ENCODE measurements around the gene TPX2.

TPX2 gene

DNA sequence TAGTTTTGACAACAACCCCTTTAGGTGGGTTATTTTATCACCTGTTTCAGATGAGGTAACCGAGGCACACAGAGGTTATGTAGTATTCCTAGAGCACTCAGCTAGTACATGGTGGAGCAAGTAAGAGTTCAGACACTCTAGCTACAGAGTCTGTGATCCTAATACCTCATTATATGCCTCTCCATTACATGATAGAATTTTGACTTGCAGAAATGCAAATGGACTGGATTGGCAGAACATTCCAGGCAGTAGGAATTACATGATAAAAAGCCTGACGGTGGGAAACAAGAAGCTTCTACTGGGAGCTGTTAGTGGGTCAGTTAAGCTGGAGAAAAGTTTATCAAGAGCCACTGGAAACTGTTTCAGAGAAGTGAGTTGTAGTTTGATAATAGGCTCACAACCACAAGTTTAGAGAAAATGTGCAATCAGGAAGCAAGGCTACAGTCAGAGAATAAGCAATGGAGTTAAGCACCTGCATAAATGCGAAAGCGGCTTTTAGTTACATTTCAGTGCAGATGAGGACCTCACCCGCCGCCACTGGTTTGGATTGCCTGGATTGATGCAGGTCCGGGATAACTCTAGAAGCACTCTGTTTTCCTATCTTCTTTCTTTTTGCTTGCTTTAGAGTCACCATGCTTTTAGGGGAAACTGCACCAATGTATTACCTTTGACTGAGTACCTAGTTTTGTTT, 45.4 kb downstream of the TPX2 start:
- Histone ChIP-seq H3K27me3 (ENCODE audit: insufficient read depth, low read length) (no peaks in the 10 kb centered on the region), H3F3A (ENCODE audit: insufficient read depth, low read length) (no peaks in the 10 kb centered on the region), H3K9me2 (ENCODE audit: low read depth, low read length) (no peaks in the 10 kb centered on the region), H4K20me1 (ENCODE audit: insufficient read depth, low read length) (no peaks in the 10 kb centered on the region), H3K9me3 (ENCODE audit: low read length) (no peaks in the 10 kb centered on the region), H3K27ac (ENCODE audit: low read depth, low read length, poor library complexity, severe bottlenecking) (no peak overlapping the region), H3K4me3 (ENCODE audit: low read depth, low read length, poor library complexity, severe bottlenecking) (no peak overlapping the region), H2AFZ (ENCODE audit: low read length) (no peak overlapping the region), H3K4me2 (ENCODE audit: low read length) (no peak overlapping the region), H3K36me3 (ENCODE audit: insufficient read depth, low read length) (peaks cover 96% of the 10 kb centered on the region), H3K79me2 (ENCODE audit: insufficient read depth, low read length) (no peaks in the 10 kb centered on the region), H3K4me1 (ENCODE audit: insufficient read depth, low read length, severe bottlenecking) (no peaks in the 10 kb centered on the region), H3K9ac (ENCODE audit: low read length) (no peak overlapping the region)
- TF ChIP-seq, protein P1, sequence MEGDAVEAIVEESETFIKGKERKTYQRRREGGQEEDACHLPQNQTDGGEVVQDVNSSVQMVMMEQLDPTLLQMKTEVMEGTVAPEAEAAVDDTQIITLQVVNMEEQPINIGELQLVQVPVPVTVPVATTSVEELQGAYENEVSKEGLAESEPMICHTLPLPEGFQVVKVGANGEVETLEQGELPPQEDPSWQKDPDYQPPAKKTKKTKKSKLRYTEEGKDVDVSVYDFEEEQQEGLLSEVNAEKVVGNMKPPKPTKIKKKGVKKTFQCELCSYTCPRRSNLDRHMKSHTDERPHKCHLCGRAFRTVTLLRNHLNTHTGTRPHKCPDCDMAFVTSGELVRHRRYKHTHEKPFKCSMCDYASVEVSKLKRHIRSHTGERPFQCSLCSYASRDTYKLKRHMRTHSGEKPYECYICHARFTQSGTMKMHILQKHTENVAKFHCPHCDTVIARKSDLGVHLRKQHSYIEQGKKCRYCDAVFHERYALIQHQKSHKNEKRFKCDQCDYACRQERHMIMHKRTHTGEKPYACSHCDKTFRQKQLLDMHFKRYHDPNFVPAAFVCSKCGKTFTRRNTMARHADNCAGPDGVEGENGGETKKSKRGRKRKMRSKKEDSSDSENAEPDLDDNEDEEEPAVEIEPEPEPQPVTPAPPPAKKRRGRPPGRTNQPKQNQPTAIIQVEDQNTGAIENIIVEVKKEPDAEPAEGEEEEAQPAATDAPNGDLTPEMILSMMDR (IDR thresholded peaks at IDR 0.05; ENCODE audit: low read length) = no peak
- no peak for TF ChIP-seq EZH2 (IDR thresholded peaks at IDR 0.05; ENCODE audit: borderline replicate concordance, low read length)

DNA sequence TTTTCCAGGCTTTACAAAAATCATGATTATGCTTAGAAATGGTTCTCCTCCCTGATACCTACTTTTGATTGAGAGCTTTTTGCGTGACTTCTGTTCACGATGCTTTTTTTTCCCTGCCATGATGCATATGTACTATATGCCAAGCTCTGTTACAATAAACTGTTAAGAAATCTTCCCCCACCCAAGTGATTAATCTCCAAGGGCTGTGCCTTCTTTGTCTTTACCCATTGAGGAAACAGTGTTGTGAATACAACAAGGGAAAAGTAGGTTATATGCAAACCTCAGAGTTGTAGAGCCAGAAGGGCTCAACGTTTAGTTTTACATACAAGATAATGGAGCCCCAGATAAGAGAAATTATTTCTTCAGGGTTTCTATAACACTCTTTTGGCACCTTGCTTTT, 46.0 kb downstream of the TPX2 start:
- H3K4me2 ChIP-seq (ENCODE audit: low read length) = no peak overlapping the region
- H3K27ac ChIP-seq (ENCODE audit: low read depth, low read length, poor library complexity, severe bottlenecking) = no peak overlapping the region
- no peak overlapping the region for H2AFZ ChIP-seq (ENCODE audit: low read length)
- H3F3A ChIP-seq (ENCODE audit: insufficient read depth, low read length) = no peaks in the 10 kb centered on the region
- H3K27me3 ChIP-seq (ENCODE audit: insufficient read depth, low read length) = no peaks in the 10 kb centered on the region
- no peaks in the 10 kb centered on the region for H3K79me2 ChIP-seq (ENCODE audit: insufficient read depth, low read length)
- no peaks in the 10 kb centered on the region for H3K9me3 ChIP-seq (ENCODE audit: low read length)
- no peak overlapping the region for H3K4me3 ChIP-seq (ENCODE audit: low read depth, low read length, poor library complexity, severe bottlenecking)
- no peaks in the 10 kb centered on the region for H4K20me1 ChIP-seq (ENCODE audit: insufficient read depth, low read length)
- H3K36me3 ChIP-seq (ENCODE audit: insufficient read depth, low read length) = peaks cover 96% of the 10 kb centered on the region
- no peaks in the 10 kb centered on the region for H3K9me2 ChIP-seq (ENCODE audit: low read depth, low read length)
- H3K4me1 ChIP-seq (ENCODE audit: insufficient read depth, low read length, severe bottlenecking) = no peaks in the 10 kb centered on the region
- no peak overlapping the region for H3K9ac ChIP-seq (ENCODE audit: low read length)
- TF ChIP-seq EZH2 (IDR thresholded peaks at IDR 0.05; ENCODE audit: borderline replicate concordance, low read length) = no peak
- TF ChIP-seq, protein P1 (IDR thresholded peaks at IDR 0.05; ENCODE audit: low read length) = no peak

DNA sequence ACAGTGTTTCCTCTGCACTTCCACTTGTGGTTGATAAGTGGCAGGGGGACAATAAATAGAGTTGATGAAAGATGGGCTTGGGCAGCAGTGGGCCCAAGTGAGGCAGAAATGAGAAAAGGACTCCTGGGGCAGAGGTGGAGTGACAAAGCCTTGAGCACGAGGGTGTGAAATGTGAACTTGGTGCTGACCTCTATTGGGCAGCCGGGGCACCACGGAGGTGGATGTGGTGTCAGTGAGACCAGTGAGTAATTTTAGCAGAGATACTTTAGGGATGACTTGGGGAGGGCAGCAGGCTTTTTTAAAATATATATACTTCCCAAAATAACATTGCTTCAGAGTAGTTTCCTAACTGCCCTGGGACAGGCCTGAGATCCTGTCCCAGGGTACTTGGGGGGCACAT, 49.5 kb downstream of the TPX2 start:
- Histone ChIP-seq H2AFZ (ENCODE audit: low read length) (no peak overlapping the region), H3K9me2 (ENCODE audit: low read depth, low read length) (no peaks in the 10 kb centered on the region), H3K79me2 (ENCODE audit: insufficient read depth, low read length) (no peaks in the 10 kb centered on the region), H3K27ac (ENCODE audit: low read depth, low read length, poor library complexity, severe bottlenecking) (no peak overlapping the region), H3K9me3 (ENCODE audit: low read length) (no peaks in the 10 kb centered on the region), H3K4me2 (ENCODE audit: low read length) (no peak overlapping the region), H4K20me1 (ENCODE audit: insufficient read depth, low read length) (no peaks in the 10 kb centered on the region), H3K4me3 (ENCODE audit: low read depth, low read length, poor library complexity, severe bottlenecking) (no peak overlapping the region), H3F3A (ENCODE audit: insufficient read depth, low read length) (no peaks in the 10 kb centered on the region), H3K9ac (ENCODE audit: low read length) (no peak overlapping the region), H3K36me3 (ENCODE audit: insufficient read depth, low read length) (peaks cover 96% of the 10 kb centered on the region), H3K4me1 (ENCODE audit: insufficient read depth, low read length, severe bottlenecking) (no peaks in the 10 kb centered on the region), H3K27me3 (ENCODE audit: insufficient read depth, low read length) (no peaks in the 10 kb centered on the region)
- TF ChIP-seq EZH2 (IDR thresholded peaks at IDR 0.05; ENCODE audit: borderline replicate concordance, low read length) = no peak
- TF ChIP-seq, protein P1 (IDR thresholded peaks at IDR 0.05; ENCODE audit: low read length) = no peak
